Sigmoid colon (tissue), 7 donors: ENCODE results near the gene LMO1. TPM values are rescaled to one million over a fixed set of nuclear protein-coding genes. Genes with fewer than 3 reads are reported as not detected.

Experiments used
- DNase-seq: peaks from one replicate; pipeline ENCODE4 v3.0.0-alpha.2; 2019
- H3K27ac ChIP-seq, 4 donors: fragments of 200-600 bp; sonication (generic); one replicate each; pipeline ENCODE4 v1.5.1; 2016 to 2019; ENCODE audit warnings: mild to moderate bottlenecking in 1 of 4
- H3K27me3 ChIP-seq, 3 donors: fragments of 200-600 bp; sonication (generic); one replicate each; pipeline ENCODE4 v1.5.1; 2019; ENCODE audit warnings: mild to moderate bottlenecking in 1 of 3
- H3K36me3 ChIP-seq, 4 donors: fragments of 200-600 bp; sonication (generic); one replicate each; pipeline ENCODE4 v1.5.1; 2016 to 2019
- H3K4me1 ChIP-seq, 4 donors: fragments of 200-600 bp; sonication (generic); one replicate each; pipeline ENCODE4 v1.5.1; 2017 to 2019
- H3K4me3 ChIP-seq, 4 donors: fragments of 200-600 bp; sonication (generic); one replicate each; pipeline ENCODE4 v1.5.1; 2017 to 2019; ENCODE audit warnings: mild to moderate bottlenecking in 2 of 4, moderate library complexity in 1 of 4
- H3K9me3 ChIP-seq, 4 donors: fragments of 200-600 bp in 3 of 4; sonication (generic) in 3 of 4; one replicate each; pipeline versions ENCODE4 v1.5.1 to v1.6.1; 2013 to 2019
- CTCF ChIP-seq, 4 experiments: fragments of 450-650 bp in 3 of 4; fragments of 200-600 bp in 1 of 4; IDR thresholded peaks; one replicate each; pipeline ENCODE4 v1.5.1; 2016 to 2019; ENCODE audit warnings: antibody characterized with exemption in 4 of 4, mild to moderate bottlenecking in 3 of 4, moderate library complexity in 2 of 4
- EP300 ChIP-seq, 4 donors: sonication (generic); formaldehyde crosslinking; IDR thresholded peaks; one replicate each; pipeline ENCODE4 v1.6.1; 2017; ENCODE audit warnings: antibody characterized with exemption in 4 of 4
- POLR2A ChIP-seq, 2 donors: fragments of 450-650 bp; IDR thresholded peaks; one replicate each; pipeline ENCODE4 v1.6.1; 2016; ENCODE audit warnings: antibody characterized with exemption in 2 of 2, mild to moderate bottlenecking in 2 of 2, moderate library complexity in 2 of 2
- POLR2AphosphoS5 ChIP-seq, 4 donors: sonication (generic); formaldehyde crosslinking; IDR thresholded peaks; one replicate each; pipeline ENCODE4 v1.6.1; 2017; ENCODE audit warnings: antibody characterized with exemption in 4 of 4
- WGBS, 2 donors: extraction: QIAGEN DNeasy Blood & Tissue Kit; methylation state at CpG; one replicate each; pipeline ENCODE4 v1.1.7; 2013; 5-methylcytosine and 5-hydroxymethylcytosine counted together
- intact Hi-C: fragments of 100-400 bp; cut with DNase I; formaldehyde crosslinking; loops from one replicate; pipeline ENCODE4 v1.15.1; 2023
- polyA plus RNA-seq, 3 donors: library from polyadenylated mRNA; stranded (reverse); fragments of 200-250 nt; gene quantifications; one replicate each; pipeline ENCODE4 v1.2.3, GENCODE V29; 2013
- total RNA-seq, 4 donors: library from RNA; depleted of rRNA; stranded (reverse); fragments of >200 nt; gene quantifications; one replicate each; pipeline ENCODE4 v1.1.0, GENCODE V29; 2016
- donor health status: healthy with polysubstance abuse.
- donor health status: Bipolar disorder and iron deficiency.
- donor health status: healthy.

Gene LMO1
- total and polyA plus RNA-seq, 7 donors: 0.04 to 1.8 (median 0.66) TPM; not detected in 4

GRCh38 chr11:8258784-8259183 is 4.9 kb downstream of the LMO1 start:
- H3K4me3 ChIP-seq: no peak overlapping the region
- H3K27ac ChIP-seq: no peak overlapping the region
- no peaks in the 10 kb centered on the region for H3K9me3 ChIP-seq
- H3K4me1 ChIP-seq: peaks cover 0 to 17% (median 14%) of the 10 kb centered on the region in 4 donors
- no peak for TF ChIP-seq EP300 (IDR thresholded peaks at IDR 0.05)
- TF ChIP-seq POLR2A (IDR thresholded peaks at IDR 0.05): no peak
- no peak for TF ChIP-seq POLR2AphosphoS5 (IDR thresholded peaks at IDR 0.05)
- H3K36me3 ChIP-seq: no peaks in the 10 kb centered on the region
- intact Hi-C loops: no loop called here
- 85 to 88% methylated on average over 9 of the region's 9 CpGs for WGBS, 2 donors
- DNase-seq: peak; percentile 38
- H3K27me3 ChIP-seq: peaks cover 0 to 3% (median 0%) of the 10 kb centered on the region in 3 donors

GRCh38 chr11:8258289-8258688 is 5.4 kb downstream of the LMO1 start:
- intact Hi-C loops: no loop called here
- TF ChIP-seq EP300 (IDR thresholded peaks at IDR 0.05): no peak
- no peak for TF ChIP-seq POLR2AphosphoS5 (IDR thresholded peaks at IDR 0.05)
- no peak for TF ChIP-seq POLR2A (IDR thresholded peaks at IDR 0.05)
- no peak for TF ChIP-seq CTCF (IDR thresholded peaks at IDR 0.05)
- Histone ChIP-seq H3K36me3 (no peaks in the 10 kb centered on the region), H3K9me3 (no peaks in the 10 kb centered on the region), H3K4me3 (no peak overlapping the region), H3K4me1 (peaks cover 0 to 12% (median 9%) of the 10 kb centered on the region in 4 donors), H3K27me3 (peaks cover 0 to 3% (median 0%) of the 10 kb centered on the region in 3 donors), H3K27ac (no peak overlapping the region)
- peak; percentile 54 for DNase-seq
- 60 to 70% methylated on average over 5 of the region's 5 CpGs for WGBS, 2 donors

- H3K27me3 ChIP-seq: peaks cover 0 to 3% (median 0%) of the 10 kb centered on the region in 3 donors
- no peak overlapping the region for H3K4me3 ChIP-seq
- WGBS, 2 donors: 72 to 87% methylated on average over 4 of the region's 4 CpGs
- TF ChIP-seq POLR2A (IDR thresholded peaks at IDR 0.05) (no peak), CTCF (IDR thresholded peaks at IDR 0.05) (no peak), EP300 (IDR thresholded peaks at IDR 0.05) (no peak), POLR2AphosphoS5 (IDR thresholded peaks at IDR 0.05) (no peak)
- H3K4me1 ChIP-seq: peaks cover 0 to 2% (median under 1%) of the 10 kb centered on the region in 4 donors
- intact Hi-C loops: no loop called here
- no peaks in the 10 kb centered on the region for H3K36me3 ChIP-seq
- DNase-seq: peak; percentile 34
- H3K27ac ChIP-seq: no peak overlapping the region
- no peaks in the 10 kb centered on the region for H3K9me3 ChIP-seq
Measured at GRCh38 chr11:8257003-8257664, 6.5 kb downstream of the LMO1 start.

GRCh38 chr11:8256271-8257002 is 7.2 kb downstream of the LMO1 start:
- Histone ChIP-seq H3K4me3 (no peak overlapping the region), H3K36me3 (no peaks in the 10 kb centered on the region), H3K27ac (no peak overlapping the region), H3K9me3 (no peaks in the 10 kb centered on the region), H3K4me1 (no peaks in the 10 kb centered on the region), H3K27me3 (peaks cover 0 to 3% (median 0%) of the 10 kb centered on the region in 3 donors)
- WGBS, 2 donors: 84 to 90% methylated on average over 5 of the region's 5 CpGs
- TF ChIP-seq CTCF (IDR thresholded peaks at IDR 0.05) (no peak), EP300 (IDR thresholded peaks at IDR 0.05) (no peak), POLR2A (IDR thresholded peaks at IDR 0.05) (no peak), POLR2AphosphoS5 (IDR thresholded peaks at IDR 0.05) (no peak)
- peak; percentile 26 for DNase-seq
- intact Hi-C loops: no loop called here

- 84% methylated on average over 12 of the region's 12 CpGs for WGBS, 2 donors
- no peak overlapping the region for H3K4me3 ChIP-seq
- intact Hi-C loops: no loop called here
- no peaks in the 10 kb centered on the region for H3K36me3 ChIP-seq
- DNase-seq: peak; percentile 50
- no peaks in the 10 kb centered on the region for H3K4me1 ChIP-seq
- no peaks in the 10 kb centered on the region for H3K27me3 ChIP-seq
- no peaks in the 10 kb centered on the region for H3K9me3 ChIP-seq
- no peak overlapping the region for H3K27ac ChIP-seq
- no peak for TF ChIP-seq EP300 (IDR thresholded peaks at IDR 0.05)
- TF ChIP-seq POLR2AphosphoS5 (IDR thresholded peaks at IDR 0.05): no peak
- TF ChIP-seq POLR2A (IDR thresholded peaks at IDR 0.05): no peak
- no peak for TF ChIP-seq CTCF (IDR thresholded peaks at IDR 0.05)
Measured at GRCh38 chr11:8253566-8253965, 10.1 kb downstream of the LMO1 start.
